22Rv1 (cell line): ENCODE measurements around the gene MRPL21.

Experiments
- CTCF ChIP-seq: fragments of 450-650 bp; IDR thresholded peaks from 2 replicates; pipeline ENCODE4 v1.5.1; 2017; ENCODE audit warnings: mild to moderate bottlenecking
- ZFX ChIP-seq: fragments of 450-650 bp; IDR thresholded peaks from 2 replicates; pipeline ENCODE4 v1.6.1; 2017; ENCODE audit warnings: antibody characterized with exemption, borderline replicate concordance

GRCh38 chr11:68942751-68943271, 39.2 kb upstream of the MRPL21 start:
- TF ChIP-seq CTCF (no peak), ZFX (no peak)
